ENCODE data around the gene FLNB.

DNA sequence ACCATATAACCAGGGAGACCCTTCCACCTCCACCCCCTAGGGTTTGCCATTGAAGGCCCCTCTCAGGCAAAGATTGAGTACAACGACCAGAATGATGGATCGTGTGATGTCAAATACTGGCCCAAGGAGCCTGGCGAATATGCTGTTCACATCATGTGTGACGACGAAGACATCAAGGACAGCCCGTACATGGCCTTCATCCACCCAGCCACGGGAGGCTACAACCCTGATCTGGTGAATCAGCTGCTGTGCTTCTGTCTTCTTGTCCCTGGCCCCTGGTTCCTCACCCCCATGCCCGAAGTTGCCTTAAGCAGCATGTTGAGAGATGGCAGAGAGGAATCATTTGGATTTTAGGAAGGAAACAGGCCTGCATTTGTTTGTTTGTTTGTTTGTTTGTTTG is 98.4 kb downstream of the FLNB start:
- TF ChIP-seq, protein P1, sequence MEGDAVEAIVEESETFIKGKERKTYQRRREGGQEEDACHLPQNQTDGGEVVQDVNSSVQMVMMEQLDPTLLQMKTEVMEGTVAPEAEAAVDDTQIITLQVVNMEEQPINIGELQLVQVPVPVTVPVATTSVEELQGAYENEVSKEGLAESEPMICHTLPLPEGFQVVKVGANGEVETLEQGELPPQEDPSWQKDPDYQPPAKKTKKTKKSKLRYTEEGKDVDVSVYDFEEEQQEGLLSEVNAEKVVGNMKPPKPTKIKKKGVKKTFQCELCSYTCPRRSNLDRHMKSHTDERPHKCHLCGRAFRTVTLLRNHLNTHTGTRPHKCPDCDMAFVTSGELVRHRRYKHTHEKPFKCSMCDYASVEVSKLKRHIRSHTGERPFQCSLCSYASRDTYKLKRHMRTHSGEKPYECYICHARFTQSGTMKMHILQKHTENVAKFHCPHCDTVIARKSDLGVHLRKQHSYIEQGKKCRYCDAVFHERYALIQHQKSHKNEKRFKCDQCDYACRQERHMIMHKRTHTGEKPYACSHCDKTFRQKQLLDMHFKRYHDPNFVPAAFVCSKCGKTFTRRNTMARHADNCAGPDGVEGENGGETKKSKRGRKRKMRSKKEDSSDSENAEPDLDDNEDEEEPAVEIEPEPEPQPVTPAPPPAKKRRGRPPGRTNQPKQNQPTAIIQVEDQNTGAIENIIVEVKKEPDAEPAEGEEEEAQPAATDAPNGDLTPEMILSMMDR (conservative IDR thresholded peaks at IDR 0.05 in 1 of 2, IDR thresholded peaks at IDR 0.05 in 1 of 2; ENCODE audit: extremely low read depth in 1 of 2, insufficient read depth in 1 of 2, low read depth in 1 of 2, low read length in 2 of 2) = no peak
- TF ChIP-seq EZH2 (IDR thresholded peaks at IDR 0.05; ENCODE audit: borderline replicate concordance, low read length) = no peak

Data from mammary epithelial cell (primary cell).